GM12864 (cell line): ENCODE data around the gene SHLD1.

Source experiments
- DNase-seq: peaks from one replicate; pipeline ENCODE4 v3.0.0-alpha.2; 2011; ENCODE audit warnings: low read depth
- H3K4me3 ChIP-seq: 2 replicates; pipeline ENCODE4 v1.5.1; 2011; ENCODE audit warnings: mild to moderate bottlenecking, low read depth, low read length, control low read depth
- TF ChIP-seq, protein P1 (sequence below): IDR thresholded peaks from 2 replicates; pipeline ENCODE4 v1.5.1; 2011; ENCODE audit warnings: low read depth, mild to moderate bottlenecking, moderate library complexity, low read length, control low read depth, inconsistent platforms; ENCODE audit errors: missing control alignments

The SHLD1 gene

DNA sequence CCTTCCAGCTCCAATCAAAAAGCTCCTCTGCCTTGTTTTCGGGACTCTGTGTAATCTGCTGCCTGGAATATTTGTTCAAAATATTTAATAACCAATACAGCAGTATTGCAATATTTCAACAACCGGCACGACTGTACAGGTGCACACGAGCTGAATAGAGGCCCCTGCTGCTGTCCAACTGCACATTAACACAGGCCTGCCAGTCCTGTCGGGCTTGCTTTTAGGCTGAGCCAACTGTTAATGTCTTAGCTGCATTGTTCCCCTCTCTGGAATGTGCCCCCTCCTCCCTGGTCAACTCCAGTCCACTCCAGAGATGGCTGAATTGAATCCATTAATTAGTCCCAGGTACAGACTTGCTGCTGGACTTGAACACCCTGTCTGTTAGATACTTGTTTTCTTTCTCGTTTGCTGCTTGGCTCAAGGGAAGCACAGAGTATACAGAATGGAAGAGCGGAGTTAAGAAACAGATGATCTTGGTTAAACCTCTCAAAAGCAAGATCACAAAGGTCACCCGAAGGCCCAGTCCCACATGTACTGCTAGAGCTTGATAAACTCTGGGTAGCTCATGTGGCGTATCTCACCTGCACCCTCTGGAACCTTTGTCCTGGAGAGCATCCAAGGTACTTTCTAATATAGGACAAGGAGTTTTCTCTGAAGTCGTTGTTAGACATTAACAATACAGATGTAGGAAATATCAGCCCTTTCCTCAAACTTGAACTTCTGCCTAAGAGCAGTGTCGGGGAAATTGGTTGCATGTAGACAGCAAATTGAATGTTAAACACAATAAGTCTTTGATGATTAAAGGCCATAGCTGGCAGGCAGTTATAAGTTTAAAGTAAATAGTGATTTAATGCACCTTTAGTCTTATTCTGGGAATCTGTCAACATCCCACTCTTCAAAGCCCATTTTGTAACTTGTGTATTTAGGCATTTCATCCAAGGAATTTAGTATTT lies 31.9 kb downstream of the SHLD1 start:
- TF ChIP-seq, protein P1, sequence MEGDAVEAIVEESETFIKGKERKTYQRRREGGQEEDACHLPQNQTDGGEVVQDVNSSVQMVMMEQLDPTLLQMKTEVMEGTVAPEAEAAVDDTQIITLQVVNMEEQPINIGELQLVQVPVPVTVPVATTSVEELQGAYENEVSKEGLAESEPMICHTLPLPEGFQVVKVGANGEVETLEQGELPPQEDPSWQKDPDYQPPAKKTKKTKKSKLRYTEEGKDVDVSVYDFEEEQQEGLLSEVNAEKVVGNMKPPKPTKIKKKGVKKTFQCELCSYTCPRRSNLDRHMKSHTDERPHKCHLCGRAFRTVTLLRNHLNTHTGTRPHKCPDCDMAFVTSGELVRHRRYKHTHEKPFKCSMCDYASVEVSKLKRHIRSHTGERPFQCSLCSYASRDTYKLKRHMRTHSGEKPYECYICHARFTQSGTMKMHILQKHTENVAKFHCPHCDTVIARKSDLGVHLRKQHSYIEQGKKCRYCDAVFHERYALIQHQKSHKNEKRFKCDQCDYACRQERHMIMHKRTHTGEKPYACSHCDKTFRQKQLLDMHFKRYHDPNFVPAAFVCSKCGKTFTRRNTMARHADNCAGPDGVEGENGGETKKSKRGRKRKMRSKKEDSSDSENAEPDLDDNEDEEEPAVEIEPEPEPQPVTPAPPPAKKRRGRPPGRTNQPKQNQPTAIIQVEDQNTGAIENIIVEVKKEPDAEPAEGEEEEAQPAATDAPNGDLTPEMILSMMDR = no peak
- no peak overlapping the region for H3K4me3 ChIP-seq
- DNase-seq = no peak

DNA sequence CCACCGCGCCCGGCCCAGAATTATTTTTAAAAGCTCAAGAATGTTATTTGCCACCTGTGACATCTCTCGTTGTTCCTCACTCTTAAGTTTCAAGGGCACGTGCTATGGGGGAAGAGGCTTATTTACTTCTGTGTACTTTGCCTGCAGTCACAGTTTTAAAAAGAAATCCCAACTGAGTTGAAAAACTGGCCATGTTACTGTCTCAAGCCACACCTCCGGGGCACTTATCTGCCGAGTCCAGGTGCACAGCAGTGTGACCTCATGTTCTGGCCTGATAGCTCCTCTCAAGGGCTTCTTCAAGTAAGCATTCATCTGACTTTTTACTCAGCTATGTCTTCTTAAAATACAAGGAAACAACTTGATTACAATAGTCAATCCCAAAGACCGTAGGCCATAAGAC lies 34.5 kb downstream of the SHLD1 start:
- no peak for DNase-seq
- H3K4me3 ChIP-seq = no peak overlapping the region
- TF ChIP-seq, protein P1 = no peak

DNA sequence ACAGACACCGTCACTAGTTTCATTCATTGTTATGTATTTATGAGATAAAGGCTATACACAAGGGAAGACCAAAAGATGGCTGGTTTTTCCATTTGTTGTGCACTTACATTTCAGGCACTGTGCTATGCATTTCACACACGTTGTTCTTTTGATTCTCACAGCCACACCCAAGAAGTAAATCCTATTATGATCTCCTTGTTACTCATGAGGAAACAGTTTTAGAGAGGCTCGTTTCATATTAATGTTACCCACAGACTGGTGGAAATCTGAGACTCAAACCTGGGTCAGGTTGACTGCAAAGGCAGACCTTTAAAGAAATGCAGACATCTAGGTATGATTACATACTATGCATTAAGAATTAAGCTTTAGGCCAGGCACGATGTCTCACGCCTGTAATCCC lies 34.9 kb downstream of the SHLD1 start:
- no peak for DNase-seq
- TF ChIP-seq, protein P1 = no peak
- no peak overlapping the region for H3K4me3 ChIP-seq

GRCh38 chr20:5786930-5787795 lies 37.0 kb downstream of the SHLD1 start:
- no peak overlapping the region for H3K4me3 ChIP-seq

DNA sequence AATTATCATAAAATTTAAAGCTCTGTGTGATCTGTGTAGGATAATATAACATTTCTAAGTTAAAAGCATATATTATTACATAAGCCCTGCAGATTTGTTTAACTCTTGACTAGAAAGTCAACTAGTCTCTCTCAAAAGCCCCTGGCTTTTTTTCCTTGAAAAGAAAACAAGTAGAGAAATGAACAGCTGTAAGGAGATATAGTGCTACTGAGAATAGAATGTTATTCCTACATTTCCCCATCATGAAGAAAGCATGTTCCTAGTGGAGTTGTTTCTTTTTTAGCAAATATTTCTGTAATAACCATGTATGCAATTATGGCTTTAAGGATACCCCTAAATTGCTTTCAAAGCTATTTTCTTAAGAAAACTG lies 37.6 kb downstream of the SHLD1 start:
- DNase-seq = no peak
- H3K4me3 ChIP-seq = no peak overlapping the region
- TF ChIP-seq, protein P1 = no peak

More at GRCh38 chr20:5786930-5787795, 37.0 kb downstream of the SHLD1 start:
- DNase-seq = no peak
- TF ChIP-seq, protein P1 = peak; percentile 9

DNA sequence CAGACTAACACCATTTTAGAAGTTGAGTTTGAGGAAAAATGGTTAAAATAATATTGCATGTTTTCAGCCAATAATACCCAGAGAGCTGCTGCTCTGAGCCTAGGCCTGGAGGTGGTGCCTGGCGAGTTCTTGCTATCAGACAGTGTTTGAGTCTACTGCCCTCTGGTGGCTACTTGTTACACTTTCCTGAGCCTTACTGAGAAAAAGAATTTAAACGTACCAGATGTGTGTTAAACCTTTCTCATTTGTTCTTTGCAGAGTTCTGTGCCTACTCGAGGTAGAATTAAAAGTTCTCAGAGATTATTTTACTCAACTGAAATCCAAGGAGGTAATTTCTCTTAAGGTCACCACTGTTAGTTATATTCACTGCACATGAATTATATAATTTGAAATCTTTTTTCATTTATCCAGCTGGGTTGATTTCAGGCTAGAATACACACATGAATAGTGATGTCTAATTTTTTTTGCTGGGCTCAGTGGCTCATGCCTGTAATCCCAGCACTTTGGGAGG lies 38.2 kb downstream of the SHLD1 start:
- DNase-seq = peak; percentile 84
- no peak overlapping the region for H3K4me3 ChIP-seq
- TF ChIP-seq, protein P1 = peak; percentile 76
